ENCODE measurements around the gene SAMSN1.

- no peak for TF ChIP-seq CTCF (IDR thresholded peaks at IDR 0.05)
- TF ChIP-seq POLR2A (IDR thresholded peaks at IDR 0.05): no peak
- TF ChIP-seq EP300 (IDR thresholded peaks at IDR 0.05): no peak
These were observed 54.8 kb downstream of the SAMSN1 start for GRCh38 chr21:14491269-14491681.
